Measurements from ENCODE around the gene LMAN1L. TPM values are rescaled to one million over a fixed set of nuclear protein-coding genes. Genes with fewer than 3 reads are reported as not detected.

LMAN1L gene
- total and polyA plus RNA-seq, 7 donors: 0.64 to 1.8 TPM; not detected in 5

- intact Hi-C loops (cut with DNase I): no loop called here
- Histone ChIP-seq H3K9me3 (no peaks in the 10 kb centered on the region), H3K4me1 (peaks cover 0 to 11% (median 7%) of the 10 kb centered on the region in 4 donors), H3K27me3 (peaks cover 0 to 17% (median 17%) of the 10 kb centered on the region in 3 donors), H3K27ac (no peak overlapping the region), H3K4me3 (no peak overlapping the region), H3K36me3 (no peaks in the 10 kb centered on the region)
- WGBS, 2 donors: 90 to 95% methylated on average over 4 of the region's 4 CpGs
- no peak for TF ChIP-seq EP300 (IDR thresholded peaks at IDR 0.05)
- no peak for TF ChIP-seq POLR2AphosphoS5 (IDR thresholded peaks at IDR 0.05)
- no peak for TF ChIP-seq POLR2A (IDR thresholded peaks at IDR 0.05)
- TF ChIP-seq, protein P1, sequence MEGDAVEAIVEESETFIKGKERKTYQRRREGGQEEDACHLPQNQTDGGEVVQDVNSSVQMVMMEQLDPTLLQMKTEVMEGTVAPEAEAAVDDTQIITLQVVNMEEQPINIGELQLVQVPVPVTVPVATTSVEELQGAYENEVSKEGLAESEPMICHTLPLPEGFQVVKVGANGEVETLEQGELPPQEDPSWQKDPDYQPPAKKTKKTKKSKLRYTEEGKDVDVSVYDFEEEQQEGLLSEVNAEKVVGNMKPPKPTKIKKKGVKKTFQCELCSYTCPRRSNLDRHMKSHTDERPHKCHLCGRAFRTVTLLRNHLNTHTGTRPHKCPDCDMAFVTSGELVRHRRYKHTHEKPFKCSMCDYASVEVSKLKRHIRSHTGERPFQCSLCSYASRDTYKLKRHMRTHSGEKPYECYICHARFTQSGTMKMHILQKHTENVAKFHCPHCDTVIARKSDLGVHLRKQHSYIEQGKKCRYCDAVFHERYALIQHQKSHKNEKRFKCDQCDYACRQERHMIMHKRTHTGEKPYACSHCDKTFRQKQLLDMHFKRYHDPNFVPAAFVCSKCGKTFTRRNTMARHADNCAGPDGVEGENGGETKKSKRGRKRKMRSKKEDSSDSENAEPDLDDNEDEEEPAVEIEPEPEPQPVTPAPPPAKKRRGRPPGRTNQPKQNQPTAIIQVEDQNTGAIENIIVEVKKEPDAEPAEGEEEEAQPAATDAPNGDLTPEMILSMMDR (IDR thresholded peaks at IDR 0.05): no peak
- no peak for DNase-seq
Measured at GRCh38 chr15:74822233-74822632, 9.6 kb downstream of the LMAN1L start.

DNA sequence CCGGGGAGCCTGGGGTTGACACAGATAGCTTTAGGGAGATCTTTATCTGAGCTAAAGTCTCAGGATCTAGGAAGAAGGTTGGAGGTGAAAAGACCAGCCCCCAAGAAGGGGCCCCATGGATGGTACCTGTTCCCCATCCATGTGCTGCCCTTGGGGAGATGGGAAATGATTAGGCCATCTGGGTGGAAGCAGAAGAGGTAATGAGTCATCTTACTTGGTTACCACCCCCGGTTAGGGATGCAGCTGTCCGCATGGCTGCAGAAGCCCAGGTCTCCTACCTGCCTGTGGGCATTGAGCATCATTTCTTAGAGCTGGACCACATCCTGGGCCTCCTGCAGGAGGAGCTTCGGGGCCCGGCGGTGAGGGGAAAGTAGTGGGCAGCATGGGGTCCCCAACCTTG is 10.7 kb downstream of the LMAN1L start:
- intact Hi-C loops (cut with DNase I): no loop called here
- H3K27me3 ChIP-seq: peaks cover 0 to 28% (median 25%) of the 10 kb centered on the region in 3 donors
- peaks cover 0 to 6% (median 4%) of the 10 kb centered on the region in 4 donors for H3K4me1 ChIP-seq
- H3K36me3 ChIP-seq: no peaks in the 10 kb centered on the region
- 80% methylated on average over 6 of the region's 6 CpGs for WGBS, 2 donors
- no peak overlapping the region for H3K27ac ChIP-seq
- H3K9me3 ChIP-seq: no peaks in the 10 kb centered on the region
- no peak for DNase-seq
- H3K4me3 ChIP-seq: no peak overlapping the region
- TF ChIP-seq POLR2A (IDR thresholded peaks at IDR 0.05) (no peak), POLR2AphosphoS5 (IDR thresholded peaks at IDR 0.05) (no peak), EP300 (IDR thresholded peaks at IDR 0.05) (no peak)
- TF ChIP-seq, protein P1 (IDR thresholded peaks at IDR 0.05): no peak

DNA sequence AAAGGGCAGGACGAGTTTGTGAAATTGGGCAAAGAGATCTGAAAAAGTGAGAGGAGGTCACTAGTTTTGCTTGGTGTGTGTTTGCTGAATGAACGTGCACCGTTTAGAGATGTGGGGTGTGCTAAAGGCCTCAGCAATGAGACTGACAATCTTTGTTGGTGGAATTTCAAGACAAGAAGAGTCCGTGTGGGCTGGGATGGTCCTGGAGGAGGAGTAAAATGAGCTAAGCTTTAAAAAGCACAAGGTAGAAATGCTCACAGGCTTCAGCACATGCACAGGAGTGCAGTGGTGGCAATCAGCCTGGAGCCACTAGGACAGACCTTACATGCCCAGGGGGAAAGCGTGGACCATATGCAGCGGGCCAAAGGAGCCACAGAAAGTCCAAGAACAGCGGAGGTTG is 12.3 kb downstream of the LMAN1L start:
- H3K9me3 ChIP-seq: no peaks in the 10 kb centered on the region
- intact Hi-C loops (cut with DNase I): no loop called here
- 80 to 83% methylated on average over 7 of the region's 7 CpGs for WGBS, 2 donors
- no peak for DNase-seq
- no peak overlapping the region for H3K4me3 ChIP-seq
- TF ChIP-seq EP300 (IDR thresholded peaks at IDR 0.05): no peak
- no peak for TF ChIP-seq POLR2AphosphoS5 (IDR thresholded peaks at IDR 0.05)
- no peak for TF ChIP-seq POLR2A (IDR thresholded peaks at IDR 0.05)
- TF ChIP-seq, protein P1 (IDR thresholded peaks at IDR 0.05): no peak
- H3K4me1 ChIP-seq: peaks cover 0 to 6% (median 3%) of the 10 kb centered on the region in 4 donors
- H3K36me3 ChIP-seq: no peaks in the 10 kb centered on the region
- no peak overlapping the region for H3K27ac ChIP-seq
- peaks cover 0 to 33% (median 25%) of the 10 kb centered on the region in 3 donors for H3K27me3 ChIP-seq

DNA sequence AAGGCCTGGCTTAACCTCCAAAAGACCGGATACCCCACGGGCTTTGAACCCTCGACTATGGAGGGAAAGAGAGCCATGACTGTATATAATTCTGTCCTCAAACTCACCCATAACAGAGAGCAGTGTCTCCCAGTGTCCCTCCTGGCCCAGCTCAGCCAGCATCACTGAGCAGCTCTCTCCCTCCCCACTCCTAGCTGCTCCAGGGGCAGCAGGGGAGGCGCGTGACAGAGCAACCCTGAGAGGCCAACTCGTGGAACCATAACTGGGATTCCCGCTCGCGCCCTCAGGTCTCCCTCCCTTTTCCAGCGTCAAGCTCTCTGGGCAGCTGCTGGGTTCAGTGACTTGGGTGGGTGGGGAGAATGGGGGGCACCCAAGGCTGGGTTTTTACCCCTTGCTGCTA is 13.2 kb downstream of the LMAN1L start:
- intact Hi-C loops (cut with DNase I): no loop called here
- 55 to 63% methylated on average over 10 of the region's 10 CpGs for WGBS, 2 donors
- Histone ChIP-seq H3K4me3 (no peak overlapping the region), H3K4me1 (peaks cover 0 to 6% (median 6%) of the 10 kb centered on the region in 4 donors), H3K9me3 (no peaks in the 10 kb centered on the region), H3K27ac (no peak overlapping the region), H3K36me3 (no peaks in the 10 kb centered on the region), H3K27me3 (peaks cover 0 to 33% (median 25%) of the 10 kb centered on the region in 3 donors)
- TF ChIP-seq POLR2A (IDR thresholded peaks at IDR 0.05) (no peak), EP300 (IDR thresholded peaks at IDR 0.05) (no peak), POLR2AphosphoS5 (IDR thresholded peaks at IDR 0.05) (no peak)
- TF ChIP-seq, protein P1 (IDR thresholded peaks at IDR 0.05): no peak
- DNase-seq: no peak

- H3K36me3 ChIP-seq: no peaks in the 10 kb centered on the region
- TF ChIP-seq POLR2A (IDR thresholded peaks at IDR 0.05) (no peak), POLR2AphosphoS5 (IDR thresholded peaks at IDR 0.05) (no peak), EP300 (IDR thresholded peaks at IDR 0.05) (no peak)
- TF ChIP-seq, protein P1 (IDR thresholded peaks at IDR 0.05): no peak
- intact Hi-C loops (cut with DNase I): no loop called here
- WGBS, 2 donors: 5 to 8% methylated on average over 40 to 44 of the region's 44 CpGs
- no peak for DNase-seq
- no peaks in the 10 kb centered on the region for H3K9me3 ChIP-seq
- no peak within 1 kb of the TSS for H3K27ac ChIP-seq
- no peak within 1 kb of the TSS for H3K4me3 ChIP-seq
- H3K27me3 ChIP-seq: peaks cover 0 to 33% (median 25%) of the 10 kb centered on the region in 3 donors
- peaks cover 0 to 11% (median 9%) of the 10 kb centered on the region in 4 donors for H3K4me1 ChIP-seq
Measured at GRCh38 chr15:74826364-74826819, 13.8 kb downstream of the LMAN1L start, which contains the start of gene CPLX3. Gene CPLX3 (plus strand): TSS chr15:74826627. CDS start chr15:74826704, 77 bp downstream.
